Activated CD4-positive, alpha-beta memory T cell treated with anti-CD3 and anti-CD28 coated beads, Interleukin-2, amount 10 ng/mL, durations not matched to agents 7 days and 5 days (primary cell): ENCODE results near the gene VPS13D. TPM values are rescaled to one million over a fixed set of nuclear protein-coding genes. Genes with fewer than 3 reads are reported as not detected.
"Not testable (repeated sequence)": the region's sequence is repeated elsewhere in the genome, so short reads cannot be mapped to it uniquely, and the experiment has no call there.

Experiments used
- CTCF ChIA-PET: fragments of 350-600 bp; sonication (Branson Sonifier 250); formaldehyde crosslinking; loops from one replicate; lab custom pipeline; 2021; ENCODE audit warnings: antibody characterized with exemption, inconsistent platforms; lab: Charles Lee
- POLR2A ChIA-PET: fragments of 350-600 bp; sonication (Branson Sonifier 250); formaldehyde crosslinking; loops from one replicate; lab custom pipeline; 2021; ENCODE audit warnings: antibody characterized with exemption; lab: Charles Lee
- DNase-seq: peaks from one replicate; pipeline ENCODE4 v3.0.0-alpha.2; 2020
- H3K27ac Mint-ChIP-seq: one replicate; pipeline ENCODE4 v1.8.0; 2021; ENCODE audit warnings: mild to moderate bottlenecking, mixed read lengths
- H3K27me3 Mint-ChIP-seq: one replicate; pipeline ENCODE4 v1.8.0; 2021; ENCODE audit warnings: mixed read lengths
- H3K36me3 Mint-ChIP-seq: one replicate; pipeline ENCODE4 v1.8.0; 2021; ENCODE audit warnings: low read depth, mixed read lengths
- H3K4me1 Mint-ChIP-seq: one replicate; pipeline ENCODE4 v1.8.0; 2021; ENCODE audit warnings: mixed read lengths
- H3K4me3 Mint-ChIP-seq: one replicate; pipeline ENCODE4 v1.8.0; 2021; ENCODE audit warnings: mild to moderate bottlenecking, mixed read lengths
- H3K9me3 Mint-ChIP-seq: one replicate; pipeline ENCODE4 v1.8.0; 2021; ENCODE audit warnings: mixed read lengths
- total RNA-seq, 2 experiments: library from RNA; stranded (reverse); gene quantifications; one replicate each; pipeline ENCODE4 v1.2.3, GENCODE V29; 2021

The VPS13D gene
- total RNA-seq, 2 experiments from 2014 or later: 28.1 to 31.4 TPM

DNA sequence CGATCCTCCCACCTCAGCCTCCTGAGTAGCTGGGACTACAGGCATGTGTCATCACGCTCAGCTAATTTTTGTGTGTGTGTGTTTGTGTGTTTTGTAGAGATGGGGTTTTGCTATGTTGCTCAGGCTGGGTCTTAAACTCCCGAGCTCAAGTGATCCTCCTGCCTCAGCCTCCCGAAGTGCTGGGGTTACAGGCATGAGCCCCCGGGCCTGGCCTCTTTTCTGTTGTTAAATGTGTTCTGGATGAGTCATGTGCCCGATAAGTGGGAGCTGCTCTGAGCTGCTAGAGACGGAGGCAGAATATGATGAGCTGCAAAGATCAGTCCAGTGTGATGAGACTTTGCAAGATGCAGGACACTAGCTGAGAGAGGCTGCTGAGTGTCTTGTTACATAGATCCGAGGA is 75.5 kb downstream of the VPS13D start:
- POLR2A ChIA-PET: no interaction called here
- H3K4me3 Mint-ChIP-seq: no peak overlapping the region

DNA sequence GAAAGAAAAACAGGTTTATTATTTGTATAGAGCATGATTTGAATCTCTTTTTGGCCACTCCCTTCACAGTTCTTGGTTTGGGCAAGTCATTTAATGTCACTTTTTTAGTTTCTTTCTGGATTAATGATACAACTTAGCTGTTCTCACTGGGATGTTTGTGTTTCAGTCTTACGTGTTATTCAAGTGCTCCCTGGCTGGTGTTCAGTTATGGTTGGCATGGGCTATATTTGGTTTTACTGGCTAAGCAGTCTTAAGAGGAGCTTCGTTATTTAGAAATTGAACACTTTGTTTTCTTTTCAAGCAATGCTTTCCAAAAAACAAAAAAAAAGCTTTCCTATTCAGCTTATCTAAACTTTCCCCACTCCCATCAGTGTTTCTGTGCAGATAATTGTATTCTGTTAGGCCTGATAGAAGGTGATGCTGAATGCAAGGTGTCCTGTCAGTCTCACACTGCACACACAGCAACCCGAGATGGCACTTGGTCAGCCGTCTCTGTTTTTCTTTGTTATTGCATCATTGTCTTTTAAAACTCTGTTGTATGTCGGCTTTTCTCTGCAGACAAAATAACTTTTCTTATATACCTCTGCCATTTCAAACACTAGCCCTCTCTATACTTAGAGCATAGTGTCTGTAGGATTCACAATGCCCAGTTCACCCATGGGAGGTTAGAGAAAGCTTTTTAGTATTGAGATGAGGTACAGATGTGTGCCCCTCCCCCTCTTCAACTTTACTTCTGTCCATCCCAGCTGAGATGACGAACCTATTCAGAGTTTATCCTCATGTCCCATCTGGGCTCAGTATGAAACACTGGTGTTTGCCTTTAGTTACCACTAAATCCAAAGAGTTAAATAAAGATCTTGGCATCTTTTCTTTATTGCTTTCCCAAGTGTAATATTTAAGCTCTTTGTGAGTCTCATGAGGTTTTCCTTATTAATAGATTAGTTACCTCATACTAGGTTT is 80.2 kb downstream of the VPS13D start:
- Mint-ChIP-seq H3K9me3 (no peaks in the 10 kb centered on the region), H3K36me3 (peaks cover 65% of the 10 kb centered on the region), H3K4me3 (no peak overlapping the region), H3K27ac (no peak overlapping the region), H3K4me1 (no peaks in the 10 kb centered on the region), H3K27me3 (no peaks in the 10 kb centered on the region)
- CTCF ChIA-PET: interaction anchor here (0.7 to 7.7 kb wide), 4 partner anchors 9 to 347 kb away, joined by 4 to 77 read pairs (median 29); partner anchors contain the start of gene DHRS3
- POLR2A ChIA-PET: no interaction called here
- DNase-seq: no peak

More for the DNA sequence above, 75.5 kb downstream of the VPS13D start:
- Mint-ChIP-seq H3K4me1 (peaks cover 12% of the 10 kb centered on the region), H3K36me3 (peaks cover 62% of the 10 kb centered on the region), H3K27ac (no peak overlapping the region), H3K27me3 (no peaks in the 10 kb centered on the region), H3K9me3 (no peaks in the 10 kb centered on the region)
- no peak for DNase-seq
- CTCF ChIA-PET: interaction anchor here (1.4 kb wide), 1 partner anchor 181 kb away, joined by 3 read pairs; no protein-coding TSS in a partner anchor

DNA sequence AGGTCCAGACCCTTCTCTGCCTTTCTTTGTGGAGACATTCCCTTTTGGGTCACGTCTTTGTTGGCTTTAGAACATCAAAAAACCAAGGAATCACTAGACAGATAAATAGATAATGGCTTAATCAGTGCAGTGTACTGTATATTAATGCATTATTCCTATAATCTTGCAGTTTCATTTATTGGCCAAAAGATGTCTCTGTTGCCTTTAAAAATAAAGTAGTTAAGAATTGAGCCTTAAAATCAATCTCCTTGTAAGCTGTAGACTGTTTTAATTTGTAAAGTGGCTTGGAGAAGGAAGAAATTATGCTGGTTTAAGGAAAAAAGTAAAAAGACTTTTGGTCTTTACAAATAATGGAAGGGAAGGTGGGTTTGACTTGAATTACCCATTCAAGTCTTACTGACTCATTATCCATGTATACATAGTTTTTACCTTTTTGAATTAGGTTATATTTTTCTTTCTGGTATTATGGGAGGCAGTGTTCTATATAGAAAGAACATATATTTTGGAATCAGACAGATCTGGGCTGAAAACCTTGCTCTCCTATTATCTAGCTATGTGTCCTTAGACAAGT is 84.6 kb downstream of the VPS13D start:
- H3K36me3 Mint-ChIP-seq: peaks cover 53% of the 10 kb centered on the region
- no peaks in the 10 kb centered on the region for H3K4me1 Mint-ChIP-seq
- no peaks in the 10 kb centered on the region for H3K27me3 Mint-ChIP-seq
- H3K9me3 Mint-ChIP-seq: no peaks in the 10 kb centered on the region
- CTCF ChIA-PET: interaction anchor here (1.0 to 7.7 kb wide), 4 partner anchors 41 to 343 kb away, joined by 4 to 77 read pairs (median 29); partner anchors contain the start of gene DHRS3
- H3K27ac Mint-ChIP-seq: no peak overlapping the region
- no peak overlapping the region for H3K4me3 Mint-ChIP-seq
- DNase-seq: no peak
- POLR2A ChIA-PET: interaction anchor here (3.1 kb wide), 1 partner anchor 304 kb away, joined by 14 read pairs; the partner anchor contains the start of gene DHRS3

GRCh38 chr1:12315146-12315545 is 85.3 kb downstream of the VPS13D start:
- no peak overlapping the region for H3K4me3 Mint-ChIP-seq
- no peaks in the 10 kb centered on the region for H3K4me1 Mint-ChIP-seq
- H3K27ac Mint-ChIP-seq: no peak overlapping the region
- no peak for DNase-seq
- CTCF ChIA-PET: interaction anchor here (2.0 to 7.7 kb wide), 3 partner anchors 190 to 342 kb away, joined by 5 to 77 read pairs (median 53); partner anchors contain the start of gene DHRS3
- POLR2A ChIA-PET: interaction anchor here (3.1 kb wide), 1 partner anchor 304 kb away, joined by 14 read pairs; the partner anchor contains the start of gene DHRS3
- peaks cover 55% of the 10 kb centered on the region for H3K36me3 Mint-ChIP-seq
- no peaks in the 10 kb centered on the region for H3K9me3 Mint-ChIP-seq
- H3K27me3 Mint-ChIP-seq: no peaks in the 10 kb centered on the region

DNA sequence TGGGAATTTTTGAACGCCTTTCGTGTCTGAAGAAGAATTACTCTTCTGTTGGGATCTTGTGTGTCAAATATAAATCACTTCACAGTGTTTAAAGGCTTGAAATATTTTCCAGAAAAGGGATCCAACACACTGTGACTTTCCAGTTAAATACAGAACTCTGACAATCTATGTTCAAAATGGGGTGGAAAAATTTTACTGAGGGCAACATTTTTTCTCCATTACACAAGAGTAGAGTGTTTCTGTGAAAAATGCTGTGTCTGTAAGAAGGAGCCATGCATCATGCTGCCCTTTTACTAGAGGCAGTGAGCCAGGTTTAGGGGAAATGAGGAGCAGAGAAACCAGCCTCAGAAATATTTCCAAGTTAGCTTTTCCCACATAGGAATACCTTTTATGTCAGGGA is 86.5 kb downstream of the VPS13D start:
- ChIA-PET CTCF (interaction anchor here (6.4 to 7.7 kb wide), 2 partner anchors 303 to 341 kb away, joined by 53 to 77 read pairs; partner anchors contain the start of gene DHRS3), POLR2A (no interaction called here)
- Mint-ChIP-seq H3K9me3 (no peaks in the 10 kb centered on the region), H3K4me3 (no peak overlapping the region), H3K27me3 (no peaks in the 10 kb centered on the region), H3K4me1 (peaks cover 3% of the 10 kb centered on the region), H3K27ac (no peak overlapping the region), H3K36me3 (peaks cover 53% of the 10 kb centered on the region)
- DNase-seq: no peak

- Mint-ChIP-seq H3K27me3 (no peaks in the 10 kb centered on the region), H3K36me3 (peaks cover 41% of the 10 kb centered on the region), H3K4me1 (peaks cover 3% of the 10 kb centered on the region), H3K9me3 (no peaks in the 10 kb centered on the region), H3K4me3 (no peak overlapping the region), H3K27ac (no peak overlapping the region)
- POLR2A ChIA-PET: interaction anchor here (0.7 kb wide), 1 partner anchor 14 kb away, joined by 3 read pairs; no protein-coding TSS in a partner anchor
- CTCF ChIA-PET: no interaction called here
- DNase-seq: no peak
These were observed 90.7 kb downstream of the VPS13D start for GRCh38 chr1:12320486-12320885.

- DNase-seq: no peak
- H3K27ac Mint-ChIP-seq: no peak overlapping the region
- H3K9me3 Mint-ChIP-seq: no peaks in the 10 kb centered on the region
- peaks cover 30% of the 10 kb centered on the region for H3K36me3 Mint-ChIP-seq
- H3K27me3 Mint-ChIP-seq: no peaks in the 10 kb centered on the region
- peaks cover 3% of the 10 kb centered on the region for H3K4me1 Mint-ChIP-seq
- no peak overlapping the region for H3K4me3 Mint-ChIP-seq
- ChIA-PET CTCF (no interaction called here), POLR2A (no interaction called here)
These were observed 94.6 kb downstream of the VPS13D start for GRCh38 chr1:12324423-12324822.

DNA sequence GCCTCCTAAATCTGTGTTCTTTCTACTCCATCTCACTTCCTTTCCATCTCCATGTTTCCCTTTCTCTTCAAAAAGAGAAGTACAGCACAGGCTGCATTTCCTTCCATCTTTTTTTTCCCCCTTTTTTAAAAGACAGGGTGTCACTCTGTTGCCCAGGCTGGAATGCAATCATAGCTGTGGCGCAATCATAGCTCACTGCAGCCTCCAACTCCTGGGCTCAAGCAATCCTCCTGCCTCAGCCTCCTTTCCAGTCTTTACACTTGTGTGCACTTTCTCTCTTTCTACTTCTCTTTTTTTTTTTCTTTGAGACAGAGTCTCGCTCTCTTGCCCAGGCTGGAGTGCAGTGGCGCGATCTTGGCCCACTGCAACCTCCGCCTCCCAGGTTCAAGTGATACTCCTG is 95.1 kb downstream of the VPS13D start:
- DNase-seq, POLR2A ChIA-PET, H3K4me3 Mint-ChIP-seq, H3K27ac Mint-ChIP-seq, H3K4me1 Mint-ChIP-seq, H3K9me3 Mint-ChIP-seq, H3K27me3 Mint-ChIP-seq, CTCF ChIA-PET: not testable (repeated sequence)
- peaks cover 25% of the 10 kb centered on the region for H3K36me3 Mint-ChIP-seq

- peaks cover 18% of the 10 kb centered on the region for H3K36me3 Mint-ChIP-seq
These were observed 97.2 kb downstream of the VPS13D start for GRCh38 chr1:12326986-12327385.

DNA sequence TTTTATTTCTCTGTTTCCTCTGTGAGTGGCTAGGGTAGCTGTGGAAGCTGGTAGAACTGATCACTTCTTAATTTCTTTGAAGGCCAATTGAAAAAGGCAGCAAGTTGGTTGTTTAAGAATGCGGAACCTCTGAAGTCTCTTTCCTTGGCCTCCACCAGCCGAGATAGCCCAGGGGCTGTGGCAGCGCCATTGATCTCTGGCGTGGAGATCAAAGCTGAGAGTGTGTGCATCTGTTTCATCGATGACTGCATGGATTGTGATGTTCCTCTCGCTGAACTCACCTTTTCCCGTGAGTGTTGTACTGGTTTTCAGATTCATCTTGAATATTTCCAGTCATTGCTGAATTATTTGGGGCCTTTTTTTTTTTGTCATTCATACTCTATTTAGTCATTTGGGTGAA is 97.7 kb downstream of the VPS13D start:
- no peaks in the 10 kb centered on the region for H3K9me3 Mint-ChIP-seq
- CTCF ChIA-PET: interaction anchor here (1.0 kb wide), 1 partner anchor 331 kb away, joined by 5 read pairs; no protein-coding TSS in a partner anchor
- no peak for DNase-seq
- H3K27me3 Mint-ChIP-seq: no peaks in the 10 kb centered on the region
- peaks cover 17% of the 10 kb centered on the region for H3K36me3 Mint-ChIP-seq
- no peak overlapping the region for H3K27ac Mint-ChIP-seq
- no peaks in the 10 kb centered on the region for H3K4me1 Mint-ChIP-seq
- no peak overlapping the region for H3K4me3 Mint-ChIP-seq
- POLR2A ChIA-PET: no interaction called here

More at GRCh38 chr1:12326986-12327385, 97.2 kb downstream of the VPS13D start:
- H3K27me3 Mint-ChIP-seq: no peaks in the 10 kb centered on the region
- H3K4me1 Mint-ChIP-seq: no peaks in the 10 kb centered on the region
- no peak for DNase-seq
- H3K27ac Mint-ChIP-seq: no peak overlapping the region
- CTCF ChIA-PET: no interaction called here
- no peak overlapping the region for H3K4me3 Mint-ChIP-seq
- POLR2A ChIA-PET: no interaction called here
- no peaks in the 10 kb centered on the region for H3K9me3 Mint-ChIP-seq

- Mint-ChIP-seq H3K27ac (no peak overlapping the region), H3K27me3 (no peaks in the 10 kb centered on the region), H3K4me3 (no peak overlapping the region), H3K36me3 (peaks cover 38% of the 10 kb centered on the region), H3K9me3 (no peaks in the 10 kb centered on the region), H3K4me1 (no peaks in the 10 kb centered on the region)
- DNase-seq: no peak
- POLR2A ChIA-PET: no interaction called here
- CTCF ChIA-PET: interaction anchor here (0.9 to 1.2 kb wide), 2 partner anchors 10 to 287 kb away, joined by 3 read pairs; no protein-coding TSS in a partner anchor
These were observed 103.4 kb downstream of the VPS13D start for GRCh38 chr1:12333036-12333785.

- Mint-ChIP-seq H3K27ac (no peak overlapping the region), H3K4me1 (no peaks in the 10 kb centered on the region), H3K36me3 (peaks cover 41% of the 10 kb centered on the region), H3K9me3 (no peaks in the 10 kb centered on the region), H3K4me3 (no peak overlapping the region), H3K27me3 (no peaks in the 10 kb centered on the region)
- CTCF ChIA-PET: no interaction called here
- no peak for DNase-seq
- POLR2A ChIA-PET: interaction anchor here (1.0 kb wide), 1 partner anchor 10 kb away, joined by 3 read pairs; no protein-coding TSS in a partner anchor
These were observed 106.0 kb downstream of the VPS13D start for GRCh38 chr1:12335815-12336214.
